Gastrocnemius medialis (tissue), 4 donors: Measurements from ENCODE around the gene AHDC1.
A peak's percentile ranks its signal among the peaks of the same experiment; 100 is the strongest.

Experiments
- POLR2A ChIP-seq, 2 donors: fragments of 450-650 bp; IDR thresholded peaks; one replicate each; pipeline ENCODE4 v1.6.1; 2017; ENCODE audit warnings: antibody characterized with exemption in 2 of 2, mild to moderate bottlenecking in 2 of 2, moderate library complexity in 2 of 2
- TF ChIP-seq, protein P1 (sequence below), 5 experiments: fragments of 450-650 bp in 3 of 5; fragments of 200-600 bp in 2 of 5; sonication (generic) in 2 of 5; IDR thresholded peaks in 4 of 5; conservative IDR thresholded peaks in 1 of 5; 1 replicate in 4 of 5; 2 replicates in 1 of 5; pipeline ENCODE4 v1.5.1; 2016 to 2019; ENCODE audit warnings: antibody characterized with exemption in 5 of 5, mild to moderate bottlenecking in 3 of 5, moderate library complexity in 3 of 5

DNA sequence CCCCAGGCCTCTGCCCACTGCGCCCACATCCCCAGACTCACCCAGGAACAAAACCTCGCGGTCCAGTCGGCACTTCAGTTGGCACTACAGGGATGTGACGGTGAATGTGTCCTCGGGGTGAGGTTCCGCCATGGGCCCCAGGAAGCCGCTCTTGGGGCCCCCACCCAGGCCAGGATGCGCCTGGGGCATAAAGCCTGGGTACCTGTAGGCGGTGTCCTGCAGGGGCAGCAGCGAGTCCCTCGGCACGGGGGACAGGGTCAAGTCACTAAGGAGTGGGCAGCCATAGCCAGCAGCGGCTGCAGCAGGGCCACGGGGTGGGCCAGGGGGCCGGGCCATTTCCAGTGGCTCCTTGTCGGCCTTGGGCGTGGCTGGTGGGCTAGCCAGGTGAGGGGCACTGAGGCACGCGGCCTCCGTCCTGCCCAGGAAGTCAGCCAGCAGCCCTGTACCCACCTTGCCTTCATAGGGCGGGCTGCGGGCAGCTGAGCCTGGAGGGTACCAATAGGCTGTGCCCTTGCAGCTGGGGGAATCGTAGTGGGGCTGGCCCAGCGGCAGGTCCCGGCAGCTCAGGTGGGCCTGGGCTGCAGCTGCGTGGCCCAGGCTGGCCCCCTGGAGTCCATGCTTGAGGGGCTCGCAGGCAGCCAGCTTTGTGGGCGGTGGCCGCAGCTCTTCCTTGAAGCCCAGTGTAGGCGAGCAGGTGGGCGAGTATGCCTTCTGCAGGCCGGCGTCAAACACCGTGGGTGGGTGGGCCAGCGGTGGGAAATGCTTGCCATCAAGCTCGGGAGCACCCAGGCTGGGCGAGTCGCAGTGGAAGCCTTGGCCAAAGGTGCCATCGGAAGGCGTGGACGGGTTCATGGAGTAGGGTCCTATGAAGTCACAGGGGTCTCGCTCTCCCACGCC is 56.5 kb downstream of the AHDC1 start:
- TF ChIP-seq POLR2A (IDR thresholded peaks at IDR 0.05) = no peak
- TF ChIP-seq, protein P1, sequence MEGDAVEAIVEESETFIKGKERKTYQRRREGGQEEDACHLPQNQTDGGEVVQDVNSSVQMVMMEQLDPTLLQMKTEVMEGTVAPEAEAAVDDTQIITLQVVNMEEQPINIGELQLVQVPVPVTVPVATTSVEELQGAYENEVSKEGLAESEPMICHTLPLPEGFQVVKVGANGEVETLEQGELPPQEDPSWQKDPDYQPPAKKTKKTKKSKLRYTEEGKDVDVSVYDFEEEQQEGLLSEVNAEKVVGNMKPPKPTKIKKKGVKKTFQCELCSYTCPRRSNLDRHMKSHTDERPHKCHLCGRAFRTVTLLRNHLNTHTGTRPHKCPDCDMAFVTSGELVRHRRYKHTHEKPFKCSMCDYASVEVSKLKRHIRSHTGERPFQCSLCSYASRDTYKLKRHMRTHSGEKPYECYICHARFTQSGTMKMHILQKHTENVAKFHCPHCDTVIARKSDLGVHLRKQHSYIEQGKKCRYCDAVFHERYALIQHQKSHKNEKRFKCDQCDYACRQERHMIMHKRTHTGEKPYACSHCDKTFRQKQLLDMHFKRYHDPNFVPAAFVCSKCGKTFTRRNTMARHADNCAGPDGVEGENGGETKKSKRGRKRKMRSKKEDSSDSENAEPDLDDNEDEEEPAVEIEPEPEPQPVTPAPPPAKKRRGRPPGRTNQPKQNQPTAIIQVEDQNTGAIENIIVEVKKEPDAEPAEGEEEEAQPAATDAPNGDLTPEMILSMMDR (IDR thresholded peaks at IDR 0.05 in 4 of 5, conservative IDR thresholded peaks at IDR 0.05 in 1 of 5) = peak in 1 of 5 experiments; percentile 13
